VCaP (cell line): ENCODE data around the gene TBC1D9.

ENCODE experiments used
- H3K27ac ChIP-seq: fragments of 450-650 bp; 2 replicates; pipeline ENCODE4 v1.5.1; 2017
- TF ChIP-seq, protein P1 (sequence below): fragments of 450-650 bp; conservative IDR thresholded peaks from 2 replicates; pipeline ENCODE4 v1.5.1; 2017; ENCODE audit warnings: mild to moderate bottlenecking, moderate library complexity

TBC1D9 gene

DNA sequence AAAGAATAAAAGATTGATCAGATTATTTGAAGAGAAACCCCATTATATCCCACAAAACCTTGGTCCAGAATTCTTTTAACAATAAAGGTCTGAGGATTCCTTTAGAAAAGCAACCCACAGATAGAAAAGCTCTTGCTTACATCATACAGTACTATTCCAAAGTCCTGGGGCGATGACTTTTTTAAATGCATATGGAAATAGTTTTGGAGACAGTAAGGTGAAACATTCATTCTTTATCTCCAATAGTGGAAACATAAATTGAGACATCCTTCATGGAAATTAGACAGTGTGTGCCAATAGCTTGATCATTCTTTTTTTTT, 101.7 kb downstream of the TBC1D9 start:
- H3K27ac ChIP-seq: no peak overlapping the region

DNA sequence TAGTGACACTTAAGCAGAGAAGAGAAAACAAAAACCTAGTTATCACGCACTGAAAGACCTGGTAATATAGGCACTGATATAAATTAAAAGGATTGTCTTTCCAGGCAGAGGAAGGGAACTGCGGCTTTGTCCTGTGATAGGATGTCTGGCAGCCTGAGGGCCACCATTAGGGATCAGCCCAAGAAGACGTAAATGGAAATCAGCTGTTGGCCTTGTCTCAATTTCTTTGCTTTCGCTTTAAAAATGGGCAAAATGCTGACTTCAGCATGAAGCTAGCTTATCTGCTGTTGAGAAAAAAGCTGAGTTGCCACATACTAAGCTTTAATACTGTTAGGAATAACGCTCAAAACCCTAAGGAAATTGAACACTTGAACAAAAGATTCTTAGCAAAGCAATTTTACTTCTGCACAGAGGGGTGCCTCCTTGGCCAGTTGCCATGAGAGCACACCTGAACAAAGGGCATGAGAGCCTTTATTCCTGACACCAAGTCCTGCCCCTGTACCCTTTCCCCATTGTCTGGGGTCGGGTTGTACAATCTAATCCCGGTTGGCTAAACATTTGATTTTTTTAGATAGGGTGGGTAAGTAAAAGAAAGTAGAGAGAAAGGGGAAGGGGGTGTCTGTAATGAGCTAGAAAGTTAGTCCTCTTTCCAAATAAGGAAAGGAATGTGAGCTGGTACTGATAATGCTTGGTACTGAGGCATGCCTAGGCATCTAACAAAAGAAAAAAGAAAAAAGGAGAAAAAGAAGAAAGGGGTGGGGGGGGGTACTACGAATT, 102.3 kb downstream of the TBC1D9 start:
- TF ChIP-seq, protein P1, sequence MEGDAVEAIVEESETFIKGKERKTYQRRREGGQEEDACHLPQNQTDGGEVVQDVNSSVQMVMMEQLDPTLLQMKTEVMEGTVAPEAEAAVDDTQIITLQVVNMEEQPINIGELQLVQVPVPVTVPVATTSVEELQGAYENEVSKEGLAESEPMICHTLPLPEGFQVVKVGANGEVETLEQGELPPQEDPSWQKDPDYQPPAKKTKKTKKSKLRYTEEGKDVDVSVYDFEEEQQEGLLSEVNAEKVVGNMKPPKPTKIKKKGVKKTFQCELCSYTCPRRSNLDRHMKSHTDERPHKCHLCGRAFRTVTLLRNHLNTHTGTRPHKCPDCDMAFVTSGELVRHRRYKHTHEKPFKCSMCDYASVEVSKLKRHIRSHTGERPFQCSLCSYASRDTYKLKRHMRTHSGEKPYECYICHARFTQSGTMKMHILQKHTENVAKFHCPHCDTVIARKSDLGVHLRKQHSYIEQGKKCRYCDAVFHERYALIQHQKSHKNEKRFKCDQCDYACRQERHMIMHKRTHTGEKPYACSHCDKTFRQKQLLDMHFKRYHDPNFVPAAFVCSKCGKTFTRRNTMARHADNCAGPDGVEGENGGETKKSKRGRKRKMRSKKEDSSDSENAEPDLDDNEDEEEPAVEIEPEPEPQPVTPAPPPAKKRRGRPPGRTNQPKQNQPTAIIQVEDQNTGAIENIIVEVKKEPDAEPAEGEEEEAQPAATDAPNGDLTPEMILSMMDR: no peak
- H3K27ac ChIP-seq: no peak overlapping the region

More for the DNA sequence above, 101.7 kb downstream of the TBC1D9 start:
- TF ChIP-seq, protein P1: no peak

DNA sequence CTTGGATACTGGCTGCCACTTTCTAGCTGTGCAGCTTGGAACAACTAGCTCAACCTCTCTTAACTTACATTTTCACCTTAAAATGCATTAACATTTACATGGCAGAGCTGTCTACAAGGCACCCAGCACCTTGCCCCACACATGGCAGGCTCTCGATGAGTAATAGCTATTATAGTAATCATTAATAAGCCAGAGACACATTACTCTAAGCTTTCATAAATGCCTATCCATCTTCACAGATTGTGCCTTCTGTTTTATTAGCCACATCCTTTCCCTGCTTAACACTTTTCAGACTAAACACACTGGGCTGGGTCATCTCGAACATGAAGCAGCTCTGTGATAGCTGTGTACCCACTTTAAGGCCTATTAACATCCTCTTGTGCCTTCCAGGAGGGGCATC, 103.6 kb downstream of the TBC1D9 start:
- TF ChIP-seq, protein P1: no peak

DNA sequence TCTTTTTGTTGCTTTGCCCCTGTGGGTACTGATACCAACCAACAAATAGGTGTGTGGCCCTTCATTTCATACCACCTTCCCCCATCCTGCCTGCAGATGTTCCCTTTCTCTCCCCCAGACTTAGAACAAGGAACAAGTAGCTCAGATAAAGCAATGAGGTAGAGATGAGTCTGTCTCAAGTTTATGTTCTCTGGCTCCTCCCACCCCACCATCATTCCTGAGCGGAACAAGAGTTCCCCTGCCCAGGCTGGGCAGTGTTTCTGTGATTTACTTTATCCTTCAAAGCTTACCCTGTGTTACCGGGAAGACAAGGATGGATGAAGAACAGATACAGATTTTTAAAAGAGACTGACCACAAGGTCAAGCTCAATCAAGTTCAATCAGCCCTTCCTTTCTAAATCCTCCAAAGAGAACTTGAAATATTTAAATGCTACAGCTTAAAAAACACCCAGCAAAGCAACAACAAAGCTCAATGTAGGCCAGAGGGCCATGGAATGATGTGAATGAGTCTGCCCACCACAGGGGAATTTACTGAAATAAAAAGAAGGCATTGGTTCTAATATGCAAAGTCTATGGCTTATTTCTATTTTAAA, 107.4 kb downstream of the TBC1D9 start:
- H3K27ac ChIP-seq: no peak overlapping the region
- TF ChIP-seq, protein P1: no peak

More for the DNA sequence above, 103.6 kb downstream of the TBC1D9 start:
- no peak overlapping the region for H3K27ac ChIP-seq

DNA sequence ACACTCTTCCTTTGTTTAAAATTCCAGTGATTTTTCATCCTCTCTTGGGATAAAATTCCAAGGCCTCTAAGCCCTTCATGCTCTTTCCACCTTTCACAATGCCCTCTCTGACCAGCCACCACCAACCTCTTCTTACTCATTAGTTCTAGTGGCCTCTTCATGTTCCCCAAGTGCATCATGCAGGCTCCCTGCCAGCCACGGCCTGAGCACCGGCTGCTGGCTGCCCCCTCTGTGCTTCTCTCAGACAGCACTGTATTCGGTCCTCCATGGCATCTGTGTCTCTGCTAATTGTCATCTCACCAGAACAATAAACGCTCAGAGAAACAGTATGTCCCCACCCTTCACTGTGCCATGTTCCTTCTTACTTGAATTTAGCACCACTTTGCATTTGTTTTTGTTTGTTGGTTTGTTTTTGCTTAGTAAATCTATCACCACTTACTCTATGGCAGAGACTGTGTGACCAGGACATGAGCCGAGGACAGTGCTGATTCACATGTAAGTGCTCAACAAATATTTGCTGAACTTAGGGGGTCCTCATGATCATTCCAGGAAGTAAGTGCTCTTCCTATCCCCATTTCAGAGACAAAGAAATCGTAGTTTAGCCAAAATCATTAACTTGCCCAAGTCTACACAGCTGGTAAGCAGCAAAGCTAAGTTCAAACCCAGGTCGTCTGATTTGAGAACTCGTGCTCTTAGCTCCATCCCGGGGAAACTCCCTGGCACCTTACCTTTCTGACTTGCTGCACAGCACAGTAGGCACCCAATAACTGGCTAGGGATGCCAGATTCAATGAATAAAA, 110.4 kb downstream of the TBC1D9 start:
- TF ChIP-seq, protein P1: no peak
- no peak overlapping the region for H3K27ac ChIP-seq

DNA sequence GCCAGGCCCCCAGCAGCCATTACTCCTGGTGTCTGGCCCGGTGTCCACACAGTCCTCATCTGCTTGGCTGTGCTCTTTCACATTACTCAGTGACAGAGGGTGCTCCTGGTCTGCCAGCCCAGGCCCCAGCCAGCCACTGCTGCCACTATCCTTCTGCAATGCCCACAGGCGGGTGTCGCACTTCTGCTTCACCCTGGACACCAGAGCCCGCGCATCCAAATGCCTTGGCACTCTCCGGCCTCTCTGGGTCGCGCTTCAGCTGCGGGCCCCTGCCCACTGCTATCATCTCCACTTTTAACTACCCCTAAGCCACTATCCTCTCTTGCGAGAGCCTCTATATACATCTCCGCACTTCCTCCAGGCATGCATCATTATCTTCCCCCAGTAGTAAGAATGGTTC, 111.0 kb downstream of the TBC1D9 start:
- no peak overlapping the region for H3K27ac ChIP-seq
- TF ChIP-seq, protein P1: no peak

DNA sequence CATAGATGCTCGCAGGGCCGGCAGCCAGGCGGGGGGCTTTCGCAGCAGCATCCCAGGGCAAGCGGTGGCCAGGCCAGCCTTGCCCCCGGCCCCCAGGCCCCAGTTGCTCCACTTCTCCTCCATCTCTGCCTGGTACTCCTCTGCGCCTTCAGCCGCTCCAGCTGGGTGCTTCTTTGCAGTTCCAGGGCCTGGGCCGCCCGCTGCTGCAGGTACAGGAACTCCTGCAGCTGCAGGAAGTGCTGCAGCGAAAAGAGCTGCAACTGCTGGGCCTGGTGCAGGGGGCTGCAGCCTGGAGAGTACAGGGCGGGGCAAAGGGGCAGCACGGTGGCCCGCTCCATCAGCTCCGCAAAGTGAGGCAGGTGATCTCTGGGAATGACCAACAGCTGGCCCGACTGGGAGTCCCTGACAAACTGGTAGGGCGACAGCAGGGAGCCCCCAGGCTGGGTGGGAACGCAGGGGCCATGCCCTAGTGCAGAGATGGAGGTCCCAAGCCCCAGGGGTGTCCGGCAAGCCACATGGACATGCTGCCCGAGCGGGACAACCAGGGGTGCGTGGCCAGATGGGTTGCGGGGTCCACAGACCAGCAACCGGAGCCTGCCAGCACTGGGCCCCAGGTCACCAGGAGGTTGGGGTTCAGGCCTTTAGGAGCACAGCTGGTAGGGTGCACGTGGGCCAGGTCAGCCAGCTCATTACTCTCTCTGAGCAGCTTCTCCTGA, 111.6 kb downstream of the TBC1D9 start:
- TF ChIP-seq, protein P1: no peak
- H3K27ac ChIP-seq: no peak overlapping the region
